Measurements from ENCODE around the gene SH3D19. TPM values are rescaled to one million over a fixed set of nuclear protein-coding genes. Genes with fewer than 3 reads are reported as not detected.

SH3D19 gene
- total RNA-seq (2014; rRNA removed; shearing (Covaris generic); ENCODE audit: low replicate concordance), result 5.3 and 7.0 TPM in 2 replicates

DNA sequence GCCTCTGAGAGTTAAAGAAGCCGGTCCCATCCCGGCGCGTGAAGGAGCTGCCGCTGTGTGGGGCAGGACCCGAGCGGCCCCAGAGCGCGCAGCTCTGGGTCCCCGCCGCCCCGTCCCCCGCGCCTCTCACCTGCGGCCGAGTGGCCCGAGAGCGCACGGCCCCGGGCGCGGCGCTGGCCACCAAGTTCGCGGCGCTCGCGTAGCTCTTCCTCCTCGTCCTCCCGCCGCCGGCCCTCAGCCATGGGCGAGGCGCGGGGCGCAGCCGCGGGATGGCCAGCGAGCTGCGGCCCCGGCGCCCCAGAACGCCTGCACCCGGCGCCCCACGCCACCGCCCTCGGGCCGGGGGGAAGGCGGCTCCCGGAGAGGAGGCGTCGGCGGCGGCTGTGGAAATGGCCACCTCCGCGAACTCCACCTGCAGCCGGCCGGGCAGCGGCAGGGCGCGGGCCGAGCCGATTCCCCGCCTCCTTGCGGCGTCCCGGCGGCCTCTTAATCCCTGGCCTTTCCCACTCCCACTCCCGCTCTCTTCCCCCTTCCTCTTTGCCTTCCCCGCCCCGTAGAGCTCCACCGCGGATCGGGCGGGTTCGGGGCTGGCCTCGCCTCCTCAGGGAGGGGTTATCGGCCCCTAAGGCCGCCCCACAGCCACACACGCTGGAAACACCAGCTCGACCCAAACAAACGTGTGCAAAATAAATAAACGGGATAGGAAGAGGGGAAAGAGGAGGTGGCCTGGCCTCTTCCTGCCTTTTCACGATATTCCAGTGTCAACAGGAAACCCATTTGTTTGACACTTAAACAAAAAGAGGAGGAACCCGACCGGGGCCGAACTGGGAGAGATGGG lies at the start of gene SH3D19:
TSS of gene SH3D19 (minus strand) at position 495 of the 838 bp plus-strand sequence. CDS start at position 242, 253 bp downstream.
- Histone ChIP-seq H3K36me3 (no peaks in the 10 kb centered on the region), H3K4me3 (peak within 1 kb of the TSS; percentile 62), H3K27me3 (no peaks in the 10 kb centered on the region), H3K9me3 (no peaks in the 10 kb centered on the region)
- peak; percentile 79 for DNase-seq

DNA sequence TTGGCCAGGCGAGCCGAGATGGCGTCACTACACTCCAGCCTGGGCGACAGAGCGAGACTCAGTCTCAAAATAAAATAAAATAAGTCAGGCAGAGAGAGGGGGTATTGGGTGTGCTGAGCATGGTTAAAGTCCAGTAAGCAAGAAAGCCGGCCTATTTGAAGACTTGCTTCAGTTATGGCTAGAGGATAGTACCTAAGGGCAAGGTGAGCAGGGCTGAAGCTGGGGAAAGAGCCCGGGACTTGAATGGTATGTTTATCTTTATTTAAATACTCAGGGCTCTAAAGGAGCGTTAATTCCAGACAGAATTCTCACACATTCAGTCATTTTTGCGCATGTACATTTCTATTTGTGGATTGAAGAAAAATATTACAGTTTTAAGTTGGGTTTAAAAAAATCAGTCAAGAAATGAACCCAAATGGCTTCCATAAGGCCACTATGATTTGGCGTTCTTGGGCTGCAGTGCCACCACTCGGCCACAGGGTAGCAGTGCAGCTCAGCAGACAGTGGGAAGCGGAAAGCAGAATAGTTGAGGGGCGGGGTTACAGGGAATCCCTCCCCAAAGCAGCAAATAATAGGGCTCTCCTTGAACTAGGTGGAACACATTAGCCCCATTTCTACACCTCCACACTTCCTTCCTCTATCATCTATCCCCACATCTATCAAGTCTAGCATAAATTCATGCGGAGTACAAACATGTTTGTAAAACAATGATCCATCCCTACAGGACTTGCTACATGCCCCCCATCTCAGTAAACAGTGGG lies 37.2 kb upstream of the SH3D19 start:
- no peaks in the 10 kb centered on the region for H3K27me3 ChIP-seq
- H3K36me3 ChIP-seq, result no peaks in the 10 kb centered on the region
- peak; percentile 56 for DNase-seq
- no peak overlapping the region for H3K4me3 ChIP-seq
- no peaks in the 10 kb centered on the region for H3K9me3 ChIP-seq

- H3K9me3 ChIP-seq, result no peaks in the 10 kb centered on the region
- no peaks in the 10 kb centered on the region for H3K36me3 ChIP-seq
- no peaks in the 10 kb centered on the region for H3K27me3 ChIP-seq
Measured at GRCh38 chr4:151361966-151362365, 36.6 kb upstream of the SH3D19 start.

GRCh38 chr4:151361126-151361525 lies 35.7 kb upstream of the SH3D19 start:
- Histone ChIP-seq H3K36me3 (no peaks in the 10 kb centered on the region), H3K9me3 (no peaks in the 10 kb centered on the region), H3K4me3 (no peak overlapping the region), H3K27me3 (no peaks in the 10 kb centered on the region)
- no peak for DNase-seq

More at GRCh38 chr4:151361966-151362365, 36.6 kb upstream of the SH3D19 start:
- DNase-seq, result no peak
- H3K4me3 ChIP-seq, result no peak overlapping the region

DNA sequence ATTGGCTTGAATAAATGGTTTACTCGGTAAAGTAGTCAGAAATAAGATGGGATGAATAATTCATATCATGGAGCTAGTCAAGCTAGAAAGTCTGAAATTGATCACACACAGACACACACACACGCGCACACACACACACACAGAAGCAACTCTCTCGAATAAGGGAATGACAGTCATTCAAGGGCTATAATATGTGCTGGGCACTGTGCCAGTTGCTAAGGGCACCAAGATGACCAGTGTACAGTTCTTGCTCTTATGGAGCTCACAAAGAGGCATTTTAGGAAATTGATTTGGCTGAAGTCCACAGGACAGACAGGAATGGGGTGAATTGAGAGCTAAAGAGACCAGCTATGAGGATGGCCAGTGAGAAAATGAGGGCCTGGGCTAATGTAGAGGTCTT lies 34.2 kb upstream of the SH3D19 start:
- Histone ChIP-seq H3K4me3 (no peak overlapping the region), H3K9me3 (no peaks in the 10 kb centered on the region), H3K27me3 (no peaks in the 10 kb centered on the region), H3K36me3 (no peaks in the 10 kb centered on the region)
- DNase-seq, result no peak

- Histone ChIP-seq H3K9me3 (no peaks in the 10 kb centered on the region), H3K27me3 (no peaks in the 10 kb centered on the region), H3K36me3 (no peaks in the 10 kb centered on the region), H3K4me3 (no peak overlapping the region)
- DNase-seq, result no peak
Measured at GRCh38 chr4:151358266-151358665, 32.9 kb upstream of the SH3D19 start.

DNA sequence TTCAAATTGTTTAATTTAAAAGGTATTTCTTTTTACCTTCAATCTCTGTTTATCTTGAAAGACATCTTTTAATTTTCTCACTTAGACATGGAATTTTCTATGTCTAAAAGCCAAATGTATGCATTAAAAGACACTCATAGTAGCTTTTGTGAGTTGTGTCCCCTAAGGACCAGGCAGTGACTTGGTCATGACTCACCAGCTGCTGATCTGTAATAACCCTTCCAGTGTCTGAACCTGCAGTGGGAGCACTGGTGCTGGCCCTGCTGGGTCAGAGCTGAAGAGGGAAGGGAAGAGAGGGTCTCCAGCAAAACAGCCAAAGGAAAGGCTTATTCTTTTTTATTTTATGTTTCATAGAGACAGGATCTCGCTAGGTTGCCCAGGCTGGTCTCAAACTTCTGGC lies 31.1 kb upstream of the SH3D19 start:
- no peaks in the 10 kb centered on the region for H3K27me3 ChIP-seq
- no peaks in the 10 kb centered on the region for H3K9me3 ChIP-seq
- no peak overlapping the region for H3K4me3 ChIP-seq
- H3K36me3 ChIP-seq, result no peaks in the 10 kb centered on the region
- DNase-seq, result peak; percentile 37

DNA sequence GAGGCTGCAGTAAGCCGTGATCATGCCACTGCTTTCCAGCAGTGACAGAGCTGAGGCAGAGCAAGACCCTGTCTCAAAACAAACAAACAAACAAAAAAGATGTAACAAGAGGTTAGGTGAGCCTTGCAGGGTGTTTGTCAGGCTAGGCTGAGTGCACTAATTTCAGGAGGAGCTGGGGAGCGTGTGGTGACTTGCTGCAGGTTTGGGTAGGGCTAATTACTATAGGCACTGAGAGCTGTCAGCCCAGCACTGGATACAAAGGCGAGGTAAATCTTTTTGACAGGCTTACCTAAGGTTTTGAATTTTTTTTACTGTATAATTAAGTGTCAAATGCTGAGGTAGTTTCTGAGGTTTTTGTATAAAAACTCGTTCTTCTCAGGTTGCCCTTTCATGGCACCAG lies 29.8 kb upstream of the SH3D19 start:
- DNase-seq, result no peak
- Histone ChIP-seq H3K36me3 (no peaks in the 10 kb centered on the region), H3K27me3 (no peaks in the 10 kb centered on the region), H3K4me3 (no peak overlapping the region), H3K9me3 (no peaks in the 10 kb centered on the region)

GRCh38 chr4:151347490-151348235 lies 22.3 kb upstream of the SH3D19 start:
- DNase-seq, result no peak
- Histone ChIP-seq H3K4me3 (no peak overlapping the region), H3K27me3 (no peaks in the 10 kb centered on the region), H3K9me3 (no peaks in the 10 kb centered on the region), H3K36me3 (no peaks in the 10 kb centered on the region)

- H3K27me3 ChIP-seq, result no peaks in the 10 kb centered on the region
Measured at GRCh38 chr4:151344948-151345347, 19.5 kb upstream of the SH3D19 start.

DNA sequence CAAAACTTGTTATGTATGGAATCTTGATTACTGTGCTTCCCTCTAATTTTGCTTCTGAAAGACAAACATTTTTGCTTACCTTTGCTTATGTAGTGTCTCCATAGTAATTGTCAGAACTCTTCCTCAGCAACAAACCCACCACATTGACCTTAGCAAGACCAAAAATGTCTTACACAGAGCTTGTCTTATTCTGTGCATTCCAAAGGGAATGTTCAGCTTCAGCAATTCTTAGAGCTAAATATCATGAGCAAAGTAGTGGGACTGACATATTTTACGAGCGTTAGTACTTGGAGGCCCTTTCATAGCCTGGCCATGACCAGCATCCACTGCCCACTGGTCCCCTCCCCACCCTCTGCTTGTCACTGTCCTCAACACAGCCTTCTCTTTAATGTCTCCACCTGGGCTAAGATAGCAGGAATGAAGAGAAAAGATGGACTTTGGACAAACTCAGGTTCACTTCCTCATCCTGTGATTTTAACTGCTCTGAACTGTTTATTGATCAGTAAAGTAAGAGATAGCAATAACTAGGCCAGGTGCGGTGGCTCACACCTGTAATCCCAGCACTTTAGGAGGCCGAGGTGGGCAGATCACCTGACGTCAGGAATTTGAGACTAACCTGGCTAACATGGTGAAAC lies 15.5 kb upstream of the SH3D19 start:
- no peak overlapping the region for H3K4me3 ChIP-seq
- H3K27me3 ChIP-seq, result no peaks in the 10 kb centered on the region
- DNase-seq, result no peak
- no peaks in the 10 kb centered on the region for H3K36me3 ChIP-seq
- no peaks in the 10 kb centered on the region for H3K9me3 ChIP-seq

More at GRCh38 chr4:151344948-151345347, 19.5 kb upstream of the SH3D19 start:
- no peak overlapping the region for H3K4me3 ChIP-seq
- H3K36me3 ChIP-seq, result no peaks in the 10 kb centered on the region
- no peak for DNase-seq
- no peaks in the 10 kb centered on the region for H3K9me3 ChIP-seq

DNA sequence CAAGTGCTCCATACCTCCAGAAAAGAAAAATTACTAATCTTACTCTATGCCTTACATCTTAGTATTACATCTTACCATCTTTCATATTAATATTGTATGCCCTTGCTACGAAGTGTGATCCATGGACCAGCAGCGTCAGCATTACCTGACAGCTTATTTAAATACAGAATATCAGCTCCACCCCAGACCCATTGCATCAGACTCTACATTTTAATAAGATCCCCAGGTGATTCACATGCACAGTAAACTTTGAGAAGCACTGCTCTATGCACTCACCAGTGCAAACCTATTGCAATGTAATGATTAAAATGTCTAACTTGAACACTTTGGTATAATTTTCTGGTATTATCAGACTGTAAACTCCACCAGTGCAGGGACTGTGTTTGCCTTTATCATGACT lies 14.1 kb upstream of the SH3D19 start:
- no peak overlapping the region for H3K4me3 ChIP-seq
- no peak for DNase-seq
- H3K27me3 ChIP-seq, result no peaks in the 10 kb centered on the region
- no peaks in the 10 kb centered on the region for H3K9me3 ChIP-seq
- no peaks in the 10 kb centered on the region for H3K36me3 ChIP-seq

GRCh38 chr4:151331276-151332042 lies 6.1 kb upstream of the SH3D19 start:
- H3K9me3 ChIP-seq, result no peaks in the 10 kb centered on the region
- no peak overlapping the region for H3K4me3 ChIP-seq
- H3K36me3 ChIP-seq, result no peaks in the 10 kb centered on the region
- DNase-seq, result no peak
- no peaks in the 10 kb centered on the region for H3K27me3 ChIP-seq

GRCh38 chr4:151329217-151330007 lies 4.0 kb upstream of the SH3D19 start:
- H3K36me3 ChIP-seq, result no peaks in the 10 kb centered on the region
- H3K4me3 ChIP-seq, result no peak overlapping the region
- no peak for DNase-seq
- no peaks in the 10 kb centered on the region for H3K27me3 ChIP-seq
- no peaks in the 10 kb centered on the region for H3K9me3 ChIP-seq

DNA sequence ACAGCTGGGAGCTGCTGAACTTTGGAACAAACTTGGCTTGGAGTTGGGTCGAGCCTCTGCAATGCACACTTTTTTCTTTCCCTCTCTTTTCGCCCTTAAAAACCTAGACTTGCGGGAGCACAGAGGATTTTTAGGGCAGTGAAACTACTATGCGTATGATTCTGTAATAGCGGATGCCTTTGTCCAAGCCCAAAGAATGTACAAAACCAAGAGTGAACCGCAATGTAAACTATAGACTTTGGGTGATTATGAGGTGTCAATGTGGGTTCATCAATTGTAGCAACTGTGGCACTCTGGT lies 493 bp upstream of the SH3D19 start:
- no peaks in the 10 kb centered on the region for H3K9me3 ChIP-seq
- DNase-seq, result no peak
- no peaks in the 10 kb centered on the region for H3K27me3 ChIP-seq
- H3K36me3 ChIP-seq, result no peaks in the 10 kb centered on the region
- H3K4me3 ChIP-seq, result peak overlapping the region; percentile 62
